ENCODE measurements around the gene FAM168A.

The FAM168A gene

GRCh38 chr11:73397468-73398131 is 200.3 kb downstream of the FAM168A start:
- DNase-seq: no peak

- no peak for DNase-seq
Measured at GRCh38 chr11:73396985-73397384, 200.9 kb downstream of the FAM168A start.

DNA sequence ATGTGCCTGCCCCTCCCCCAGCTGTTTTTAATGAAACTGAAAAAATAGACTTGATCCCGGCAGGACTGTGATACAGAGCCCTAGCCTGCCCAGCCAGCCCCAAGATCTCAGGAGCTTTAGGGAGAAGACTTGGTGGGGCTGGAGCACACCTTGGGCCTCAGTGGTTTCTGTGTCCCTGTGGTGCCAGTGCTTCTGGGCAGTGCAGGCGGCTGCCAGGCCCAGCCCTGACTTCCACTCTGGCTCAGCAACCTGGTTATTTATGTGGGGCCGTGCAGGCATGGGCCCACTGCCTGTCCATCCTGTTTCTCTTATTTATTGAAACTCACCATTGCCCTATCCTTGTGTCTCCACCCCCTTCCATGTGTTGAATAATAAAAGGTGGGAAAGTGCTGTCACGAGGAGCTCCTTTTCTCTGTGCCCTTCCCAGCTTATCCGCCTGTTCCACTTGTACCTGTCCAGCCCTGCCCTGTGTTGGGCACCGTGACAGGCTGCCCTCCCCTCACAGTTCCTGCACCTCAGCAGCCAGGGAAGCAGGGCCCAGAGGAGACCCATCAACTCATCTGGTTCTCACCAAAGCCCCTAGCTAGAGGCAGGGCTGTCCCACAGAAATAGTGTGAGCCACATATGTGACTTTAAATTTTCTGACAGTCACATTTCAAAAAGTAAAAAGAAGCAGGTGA is 201.5 kb downstream of the FAM168A start:
- DNase-seq: no peak

- DNase-seq: no peak
Measured at GRCh38 chr11:73395297-73396208, 202.4 kb downstream of the FAM168A start.

- DNase-seq: no peak
Measured at GRCh38 chr11:73394416-73395296, 203.3 kb downstream of the FAM168A start.

DNA sequence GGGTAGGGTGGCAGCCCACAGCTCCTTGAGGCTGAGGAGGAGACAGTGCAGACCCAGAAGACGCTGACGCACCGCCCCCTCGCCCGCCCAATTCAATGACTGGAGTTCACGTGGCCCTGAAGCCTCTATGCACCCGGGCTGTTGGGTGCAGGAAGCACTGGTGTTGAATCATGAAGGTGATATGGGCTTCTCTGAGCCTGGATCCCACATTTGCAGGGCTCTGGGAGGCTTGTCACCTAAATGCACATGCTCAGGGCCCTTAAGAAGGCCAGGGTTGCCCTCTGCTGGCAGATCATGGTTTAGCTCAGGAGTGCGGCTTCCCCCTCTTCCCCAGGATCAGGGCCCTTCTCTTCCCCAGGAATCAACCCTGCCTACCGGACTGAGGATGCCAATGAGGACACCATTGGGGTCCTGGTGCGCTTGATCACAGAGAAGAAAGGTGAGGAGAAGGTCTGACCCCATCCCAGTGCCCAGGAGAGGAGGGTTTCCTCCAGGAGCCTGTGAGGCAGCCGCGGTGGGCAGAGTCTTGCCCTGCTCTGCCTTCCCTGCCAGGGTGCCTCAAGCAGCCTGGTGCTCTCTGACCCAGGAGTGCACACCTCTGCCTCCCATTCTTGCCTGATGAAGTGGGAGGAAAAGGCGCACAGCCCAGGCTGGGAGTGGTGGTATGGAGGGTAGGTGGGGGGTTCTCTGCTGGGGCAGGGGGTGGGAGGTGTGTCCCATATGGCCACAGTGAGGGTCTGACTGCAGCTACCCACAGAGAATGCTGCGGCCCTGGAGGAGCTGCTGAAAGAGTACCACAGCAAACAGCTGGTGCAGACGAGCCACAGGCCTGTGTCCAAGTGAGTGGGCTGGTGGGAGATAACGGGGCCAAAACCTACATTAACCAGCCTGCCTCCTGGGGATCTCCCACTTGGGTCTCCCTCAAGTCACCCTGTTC is 204.2 kb downstream of the FAM168A start:
- DNase-seq: no peak

- DNase-seq: no peak
Measured at GRCh38 chr11:73393011-73393380, 204.9 kb downstream of the FAM168A start.

GRCh38 chr11:73392108-73393010 is 205.6 kb downstream of the FAM168A start:
- DNase-seq: no peak

DNA sequence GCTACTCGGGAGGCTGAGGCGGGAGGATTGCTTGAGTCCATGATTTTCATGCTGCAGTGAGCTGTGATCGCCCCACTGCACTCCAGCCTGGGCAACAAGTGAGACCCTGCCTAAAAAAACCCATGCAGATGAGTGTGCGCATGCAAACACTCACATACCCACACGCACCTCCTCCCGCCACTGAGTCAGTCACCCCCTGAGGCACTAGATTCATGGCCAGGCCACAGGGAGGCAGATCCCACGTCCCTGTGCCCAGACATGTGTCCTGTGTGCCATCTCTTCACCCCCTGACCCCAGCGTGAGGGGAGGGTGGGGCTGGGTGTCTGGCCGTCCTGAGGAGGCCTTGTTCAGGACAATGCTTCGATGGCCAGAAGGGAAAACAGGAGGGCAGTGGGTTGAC is 206.2 kb downstream of the FAM168A start:
- DNase-seq: no peak

DNA sequence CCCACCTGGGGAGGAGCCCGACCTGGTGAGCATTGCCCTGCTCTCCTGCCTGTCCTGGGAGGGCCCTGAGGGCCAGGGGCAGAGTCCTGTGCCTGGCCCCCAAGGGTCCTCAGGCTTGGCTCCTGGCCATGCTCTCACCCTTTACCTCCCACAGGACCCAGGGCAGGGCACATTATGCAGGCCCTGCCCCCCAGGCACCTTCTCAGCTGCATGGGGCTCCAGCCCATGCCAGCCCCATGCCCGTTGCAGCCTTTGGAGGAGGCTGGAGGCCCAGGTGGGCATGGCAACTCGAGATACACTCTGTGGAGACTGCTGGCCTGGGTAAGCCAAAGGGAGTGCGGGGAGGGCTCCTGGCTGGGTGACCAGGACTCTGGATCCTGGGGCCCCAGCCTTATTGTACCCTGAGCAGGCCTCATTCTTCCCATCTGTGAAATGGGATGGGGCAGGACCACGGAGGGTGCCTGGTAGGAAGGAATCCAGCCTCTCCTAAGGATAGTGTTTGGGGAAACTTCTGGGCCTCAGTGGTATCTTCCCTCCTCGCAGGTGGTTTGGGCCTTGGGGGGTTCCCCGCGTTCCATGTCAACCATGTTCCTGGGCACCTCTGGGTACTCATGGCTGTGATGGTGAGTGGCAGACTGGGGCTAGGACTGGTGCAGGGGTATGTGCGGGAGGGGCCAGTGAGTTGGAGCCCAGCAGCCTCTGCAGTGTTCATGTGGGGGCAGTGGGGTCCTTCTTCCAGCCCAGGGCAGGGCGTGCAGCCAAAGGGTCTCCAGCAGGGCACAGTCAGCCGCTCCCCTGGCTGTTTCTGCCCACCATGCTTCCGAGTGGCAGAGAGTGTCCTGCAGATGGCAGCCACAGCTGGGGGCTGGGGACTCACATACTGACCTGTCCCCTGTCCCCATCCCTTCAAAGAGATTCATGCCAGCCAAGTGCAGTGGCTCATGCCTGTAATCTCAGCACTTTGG is 207.0 kb downstream of the FAM168A start:
- DNase-seq: no peak

DNA sequence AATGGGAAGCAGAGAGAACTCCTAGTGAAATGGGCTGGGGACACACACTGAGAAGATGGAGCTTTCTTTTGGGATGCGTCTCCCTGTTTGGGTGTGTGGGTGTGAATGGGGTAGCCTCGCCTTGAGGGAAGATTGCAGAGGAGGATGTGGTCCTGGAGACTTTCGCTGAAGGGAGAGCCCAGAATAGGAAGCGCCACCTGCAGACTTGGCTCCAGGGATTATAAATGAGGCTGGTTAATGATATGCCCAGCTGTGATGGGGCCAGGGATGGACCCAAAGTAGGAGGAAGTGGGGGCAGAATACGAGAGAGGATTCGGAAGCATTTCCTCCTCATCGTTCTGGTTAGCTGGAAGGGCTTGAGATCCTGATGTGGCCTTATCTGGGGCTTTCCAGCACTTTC is 208.0 kb downstream of the FAM168A start:
- no peak for DNase-seq

DNA sequence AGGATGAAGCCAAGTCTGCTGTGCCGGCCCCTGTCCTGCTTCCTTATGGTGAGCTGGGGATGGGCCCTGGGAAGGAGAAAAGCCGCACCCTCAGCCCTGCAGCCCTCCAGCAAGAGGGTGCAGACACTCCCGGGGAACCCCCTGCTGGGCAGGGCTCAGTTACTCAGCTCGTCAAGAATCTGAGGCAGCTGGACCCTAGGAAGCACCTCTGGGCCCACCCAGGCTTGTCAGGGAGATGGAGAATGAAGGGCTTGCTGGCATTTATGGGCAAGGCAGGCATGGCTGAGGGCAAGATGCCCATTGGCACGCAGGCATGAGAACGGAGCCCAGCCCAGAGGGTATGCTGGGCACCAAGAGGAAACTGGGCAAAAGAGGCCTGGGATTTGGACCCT is 208.8 kb downstream of the FAM168A start:
- no peak for DNase-seq

- no peak for DNase-seq
Measured at GRCh38 chr11:73388265-73389133, 209.4 kb downstream of the FAM168A start.

GRCh38 chr11:73387594-73388264 is 210.2 kb downstream of the FAM168A start:
- DNase-seq: no peak

DNA sequence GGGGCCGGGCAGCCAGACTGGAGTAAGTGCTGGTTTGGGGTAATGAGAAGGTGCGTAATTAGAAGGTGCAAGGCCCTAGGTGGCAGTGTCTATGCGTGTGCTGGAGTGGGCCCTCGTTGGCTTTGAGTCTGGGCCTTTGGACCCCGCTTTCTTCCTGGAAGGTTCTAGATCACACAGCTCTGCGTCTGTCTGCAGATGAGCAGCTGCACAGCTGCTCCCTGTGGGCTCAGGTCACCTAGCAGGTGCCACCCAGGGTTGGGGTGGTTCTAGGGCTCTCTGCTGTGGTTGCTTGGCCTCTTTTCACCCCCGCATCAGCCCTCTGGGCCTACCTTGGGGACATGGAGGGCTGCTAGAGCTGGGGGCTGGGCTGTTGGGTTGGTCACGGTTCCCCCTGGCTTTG is 211.4 kb downstream of the FAM168A start:
- no peak for DNase-seq

DNA sequence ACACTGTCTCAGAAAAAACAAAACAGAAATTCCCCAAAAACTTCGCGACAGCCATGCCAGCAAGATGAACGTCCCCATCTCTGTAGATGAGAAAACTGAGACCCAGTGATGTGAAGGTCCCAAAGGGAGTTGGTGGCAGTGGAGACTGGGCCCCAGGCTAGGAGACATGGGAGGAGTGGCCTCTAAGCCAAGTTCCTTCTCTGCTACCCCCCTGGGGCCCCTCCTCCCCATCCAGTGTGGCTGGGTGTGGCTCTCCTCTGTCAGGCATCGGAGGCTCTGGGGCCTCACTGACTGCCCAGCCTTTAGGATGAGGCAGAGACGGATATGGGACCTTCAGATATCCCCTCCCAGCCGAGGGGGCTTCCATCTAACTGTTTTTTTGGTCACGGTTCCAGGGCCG is 211.9 kb downstream of the FAM168A start:
- no peak for DNase-seq

DNA sequence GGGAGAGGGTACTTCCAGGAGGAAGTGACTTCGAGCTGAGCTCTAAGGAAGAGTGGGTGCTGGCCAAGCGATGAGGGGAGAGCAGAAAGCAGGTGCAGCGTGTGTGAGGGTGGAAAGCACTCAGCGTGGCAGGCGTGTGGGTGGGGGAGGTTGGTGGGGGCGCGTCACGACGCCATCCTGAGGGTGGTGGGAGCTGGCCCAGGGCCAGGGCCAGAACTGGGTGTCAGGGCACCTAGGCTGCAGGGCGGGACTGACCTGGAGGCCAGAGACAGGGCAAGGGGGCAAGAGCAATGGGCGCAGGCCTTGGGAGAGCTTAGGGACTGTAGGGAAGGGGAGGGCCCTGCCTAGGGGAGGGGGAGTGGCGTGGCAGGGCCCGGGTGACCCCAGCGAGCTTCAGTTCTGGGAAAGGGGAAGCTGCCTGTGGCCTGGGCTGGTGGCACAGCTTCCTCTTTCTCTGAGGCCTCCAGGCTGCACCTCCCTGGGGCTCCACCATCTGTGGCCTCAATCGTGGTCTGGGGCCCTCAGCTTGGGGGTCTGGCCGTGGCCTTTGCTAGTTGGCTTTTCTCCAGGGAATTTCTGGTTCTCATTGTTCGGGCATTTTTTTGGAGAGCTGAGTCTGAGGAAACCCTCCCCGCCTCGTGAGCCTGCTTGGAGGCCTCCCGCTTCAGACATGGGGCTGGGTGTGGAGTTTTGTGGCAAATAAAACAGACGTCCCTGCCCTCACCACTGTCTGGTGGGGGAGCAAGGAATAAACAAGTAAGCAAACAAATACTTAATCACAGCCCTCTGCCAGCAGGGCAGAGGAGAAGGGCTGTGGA is 212.8 kb downstream of the FAM168A start:
- no peak for DNase-seq
